Measurements from ENCODE around the gene INSIG1. TPM values are rescaled to one million over a fixed set of nuclear protein-coding genes. Genes with fewer than 3 reads are reported as not detected.

The INSIG1 gene
- total RNA-seq, 1 donor from 2014 or later: 63.6 TPM

DNA sequence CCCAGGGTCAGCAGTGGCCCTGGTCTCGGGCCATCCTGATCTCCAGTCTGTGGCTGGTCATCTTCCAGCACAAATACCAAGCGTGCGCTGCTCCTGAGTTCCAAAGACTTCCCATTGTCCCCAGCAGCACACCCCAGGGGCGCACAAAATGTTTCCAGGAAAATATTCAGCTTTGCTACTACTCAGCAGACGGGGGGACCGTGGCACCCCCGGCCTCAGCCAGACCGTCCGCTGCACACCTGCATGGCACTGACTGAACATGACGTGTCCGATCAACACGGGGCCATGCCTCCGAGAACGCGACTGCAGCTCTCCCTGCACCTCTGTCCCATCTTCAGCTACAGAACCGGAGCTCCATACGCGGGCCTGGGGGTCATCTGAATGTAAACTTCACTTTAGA, 9.6 kb upstream of the INSIG1 start:
- H3K36me3 ChIP-seq: no peaks in the 10 kb centered on the region

DNA sequence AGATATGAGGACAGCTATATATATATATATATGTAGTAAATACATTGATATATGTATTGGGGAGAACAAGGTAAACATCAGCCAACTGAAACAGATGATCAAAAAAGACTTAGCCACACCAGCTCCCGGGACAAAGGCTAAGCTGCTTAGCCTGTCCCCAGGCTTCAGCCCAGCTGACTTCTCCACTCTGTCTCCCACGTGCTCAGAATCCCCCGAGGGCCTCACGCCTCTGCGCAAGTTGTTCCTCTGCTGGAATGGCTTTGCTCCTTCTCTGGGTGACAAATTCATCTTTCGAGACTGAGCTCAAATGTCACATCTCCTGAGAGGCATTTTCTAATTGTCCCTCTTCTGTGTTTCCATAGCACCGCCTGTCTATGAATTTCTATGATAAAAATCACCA, 8.6 kb upstream of the INSIG1 start:
- Histone ChIP-seq H3K4me3 (no peak overlapping the region), H3K9me3 (no peaks in the 10 kb centered on the region), H3K27ac (no peak overlapping the region), H3K36me3 (no peaks in the 10 kb centered on the region), H3K27me3 (no peaks in the 10 kb centered on the region), H3K4me1 (no peaks in the 10 kb centered on the region)
- intact Hi-C loops (cut with DNase I): no loop called here
- TF ChIP-seq POLR2A (IDR thresholded peaks at IDR 0.05) (no peak), POLR2AphosphoS5 (IDR thresholded peaks at IDR 0.05; ENCODE audit: insufficient read depth in 1 of 2, low read depth in 1 of 2) (no peak)
- TF ChIP-seq, protein P1, sequence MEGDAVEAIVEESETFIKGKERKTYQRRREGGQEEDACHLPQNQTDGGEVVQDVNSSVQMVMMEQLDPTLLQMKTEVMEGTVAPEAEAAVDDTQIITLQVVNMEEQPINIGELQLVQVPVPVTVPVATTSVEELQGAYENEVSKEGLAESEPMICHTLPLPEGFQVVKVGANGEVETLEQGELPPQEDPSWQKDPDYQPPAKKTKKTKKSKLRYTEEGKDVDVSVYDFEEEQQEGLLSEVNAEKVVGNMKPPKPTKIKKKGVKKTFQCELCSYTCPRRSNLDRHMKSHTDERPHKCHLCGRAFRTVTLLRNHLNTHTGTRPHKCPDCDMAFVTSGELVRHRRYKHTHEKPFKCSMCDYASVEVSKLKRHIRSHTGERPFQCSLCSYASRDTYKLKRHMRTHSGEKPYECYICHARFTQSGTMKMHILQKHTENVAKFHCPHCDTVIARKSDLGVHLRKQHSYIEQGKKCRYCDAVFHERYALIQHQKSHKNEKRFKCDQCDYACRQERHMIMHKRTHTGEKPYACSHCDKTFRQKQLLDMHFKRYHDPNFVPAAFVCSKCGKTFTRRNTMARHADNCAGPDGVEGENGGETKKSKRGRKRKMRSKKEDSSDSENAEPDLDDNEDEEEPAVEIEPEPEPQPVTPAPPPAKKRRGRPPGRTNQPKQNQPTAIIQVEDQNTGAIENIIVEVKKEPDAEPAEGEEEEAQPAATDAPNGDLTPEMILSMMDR (IDR thresholded peaks at IDR 0.05): no peak
- no peak for DNase-seq (ENCODE audit: extremely low spot score in 2 of 2)

More for the DNA sequence above, 9.6 kb upstream of the INSIG1 start:
- no peak for TF ChIP-seq POLR2AphosphoS5 (IDR thresholded peaks at IDR 0.05; ENCODE audit: insufficient read depth in 1 of 2, low read depth in 1 of 2)
- TF ChIP-seq POLR2A (IDR thresholded peaks at IDR 0.05): no peak
- TF ChIP-seq, protein P1 (IDR thresholded peaks at IDR 0.05): no peak
- no peaks in the 10 kb centered on the region for H3K4me1 ChIP-seq
- H3K4me3 ChIP-seq: no peak overlapping the region
- H3K27ac ChIP-seq: no peak overlapping the region
- no peaks in the 10 kb centered on the region for H3K9me3 ChIP-seq
- DNase-seq (ENCODE audit: extremely low spot score in 2 of 2): no peak
- no peaks in the 10 kb centered on the region for H3K27me3 ChIP-seq
- intact Hi-C loops (cut with DNase I): no loop called here

DNA sequence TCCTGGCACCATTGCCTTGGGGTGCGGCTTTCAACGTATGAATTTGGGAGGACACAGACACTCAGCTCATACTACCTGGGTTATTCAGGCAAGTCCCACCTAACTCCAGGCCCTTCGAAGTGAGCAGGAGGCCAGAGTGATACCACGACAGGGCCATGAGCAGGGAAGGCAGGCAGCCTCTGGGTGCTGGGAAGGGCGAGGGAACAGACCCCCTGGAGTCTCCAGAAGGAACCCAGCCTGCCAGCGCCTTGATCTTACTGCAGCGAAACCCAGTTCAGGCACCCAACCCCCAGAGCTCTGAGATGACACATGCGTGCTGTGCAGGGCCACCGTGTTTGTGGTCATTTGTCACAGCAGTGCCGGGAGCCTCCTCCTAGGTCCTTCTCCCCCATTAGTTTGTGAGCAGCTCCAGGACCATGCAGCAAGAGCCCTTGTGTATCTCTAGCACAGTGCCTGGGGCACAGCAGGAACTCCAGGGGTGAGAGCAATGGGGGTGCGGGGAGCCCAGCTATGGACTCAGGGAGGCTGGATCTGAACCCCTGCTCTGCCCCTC, 7.7 kb upstream of the INSIG1 start:
- intact Hi-C loops (cut with DNase I): loop anchor here (10.0 kb wide), 1 partner anchor 85 kb away; no protein-coding TSS in a partner anchor
- H3K9me3 ChIP-seq: no peaks in the 10 kb centered on the region

DNA sequence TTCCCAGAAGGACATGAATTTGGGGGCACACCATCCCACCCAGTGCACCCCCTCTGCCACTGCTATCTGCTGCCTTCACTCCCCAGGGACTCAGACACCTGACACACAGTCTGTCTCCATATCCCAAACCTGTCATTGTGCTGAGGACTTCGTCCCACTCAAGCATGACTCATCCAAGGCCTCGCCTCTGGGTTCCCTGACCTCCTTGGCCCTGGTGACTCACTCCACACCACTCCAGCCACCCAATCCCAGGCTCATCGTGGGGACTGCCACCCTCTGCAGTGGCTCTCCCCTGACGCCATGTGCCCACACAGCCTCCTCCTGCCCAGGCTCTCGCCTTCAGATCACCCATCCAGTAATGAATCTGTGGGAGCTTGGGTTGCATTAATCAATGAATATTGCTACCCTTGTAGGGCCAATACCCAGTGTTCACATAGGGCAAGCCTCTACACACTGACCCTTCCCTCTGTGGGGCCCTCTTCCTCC, 6.6 kb upstream of the INSIG1 start:
- intact Hi-C loops (cut with DNase I): loop anchor here (10.0 kb wide), 1 partner anchor 86 kb away; no protein-coding TSS in a partner anchor
- Histone ChIP-seq H3K27me3 (no peaks in the 10 kb centered on the region), H3K4me1 (peaks cover 1% of the 10 kb centered on the region), H3K9me3 (no peaks in the 10 kb centered on the region), H3K27ac (no peak overlapping the region), H3K36me3 (no peaks in the 10 kb centered on the region), H3K4me3 (no peak overlapping the region)
- TF ChIP-seq, protein P1 (IDR thresholded peaks at IDR 0.05): no peak
- no peak for TF ChIP-seq POLR2AphosphoS5 (IDR thresholded peaks at IDR 0.05; ENCODE audit: insufficient read depth in 1 of 2, low read depth in 1 of 2)
- no peak for TF ChIP-seq POLR2A (IDR thresholded peaks at IDR 0.05)
- DNase-seq (ENCODE audit: extremely low spot score in 2 of 2): no peak

More for the DNA sequence above, 7.7 kb upstream of the INSIG1 start:
- H3K27ac ChIP-seq: no peak overlapping the region
- no peaks in the 10 kb centered on the region for H3K36me3 ChIP-seq
- no peak overlapping the region for H3K4me3 ChIP-seq
- TF ChIP-seq POLR2AphosphoS5 (IDR thresholded peaks at IDR 0.05; ENCODE audit: insufficient read depth in 1 of 2, low read depth in 1 of 2) (no peak), POLR2A (IDR thresholded peaks at IDR 0.05) (no peak)
- TF ChIP-seq, protein P1 (IDR thresholded peaks at IDR 0.05): no peak
- no peak for DNase-seq (ENCODE audit: extremely low spot score in 2 of 2)
- H3K27me3 ChIP-seq: no peaks in the 10 kb centered on the region
- H3K4me1 ChIP-seq: no peaks in the 10 kb centered on the region

DNA sequence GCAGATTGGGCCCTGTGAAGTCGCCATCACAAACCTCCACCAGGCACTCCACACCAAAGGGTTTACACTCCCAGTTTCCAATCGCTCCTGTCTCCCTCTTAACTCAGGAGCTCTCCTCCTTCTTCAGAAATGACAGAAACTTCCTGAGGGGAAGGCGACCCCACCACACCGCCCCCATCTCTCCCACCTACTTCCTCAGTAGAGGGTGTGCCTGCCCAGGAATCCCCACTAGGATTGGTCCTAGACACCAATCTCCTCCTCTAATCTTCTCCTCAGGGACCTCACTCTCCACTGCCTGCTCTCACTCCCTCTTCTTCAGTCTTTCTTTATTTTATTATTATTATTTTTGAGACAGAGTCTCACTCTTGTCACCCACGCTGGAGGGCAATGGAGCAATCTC, 5.9 kb upstream of the INSIG1 start:
- Histone ChIP-seq H3K4me3 (no peak overlapping the region), H3K4me1 (peaks cover 8% of the 10 kb centered on the region), H3K27ac (no peak overlapping the region), H3K36me3 (no peaks in the 10 kb centered on the region), H3K9me3 (no peaks in the 10 kb centered on the region), H3K27me3 (no peaks in the 10 kb centered on the region)
- intact Hi-C loops (cut with DNase I): loop anchor here (10.0 kb wide), 1 partner anchor 87 kb away; no protein-coding TSS in a partner anchor
- TF ChIP-seq, protein P1 (IDR thresholded peaks at IDR 0.05): no peak
- TF ChIP-seq POLR2AphosphoS5 (IDR thresholded peaks at IDR 0.05; ENCODE audit: insufficient read depth in 1 of 2, low read depth in 1 of 2): no peak
- TF ChIP-seq POLR2A (IDR thresholded peaks at IDR 0.05): no peak
- no peak for DNase-seq (ENCODE audit: extremely low spot score in 2 of 2)
